ENCODE measurements around the gene ITGAE. TPM values are rescaled to one million over a fixed set of nuclear protein-coding genes. Genes with fewer than 3 reads are reported as not detected.

The ITGAE gene
- total and polyA plus RNA-seq, 12 donors: 4.9 to 85.4 (median 33.7) TPM

DNA sequence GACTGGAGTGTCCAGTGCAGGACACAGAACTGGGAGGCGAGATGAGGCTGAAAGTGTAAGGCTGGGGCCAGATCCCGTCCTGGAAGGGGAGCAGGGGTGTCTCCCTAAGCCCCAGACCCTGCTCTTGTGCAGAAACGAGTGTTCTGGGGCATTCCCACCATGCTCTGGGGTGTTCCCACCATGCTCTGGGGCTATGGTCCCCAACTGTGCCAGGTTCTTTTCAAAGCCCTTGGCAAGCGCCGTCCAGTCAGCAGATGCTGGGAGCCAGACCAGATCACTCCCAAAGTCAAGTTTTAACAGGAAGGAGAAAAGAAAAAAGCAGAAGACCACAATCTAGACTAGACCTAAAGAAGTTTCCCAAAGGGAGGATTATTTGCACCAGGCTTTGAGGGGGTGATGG is 135.2 kb downstream of the ITGAE start:
- DNase-seq: peak in 1 of 7 donors; percentile 43
- intact Hi-C loops (cut with DNase I): no loop called here
- H3K36me3 ChIP-seq (replicated peaks in 1 of 2): peaks cover 0 to 32% of the 10 kb centered on the region in 2 donors
- H3K9me3 ChIP-seq (replicated peaks in 1 of 3): no peaks in the 10 kb centered on the region
- TF ChIP-seq, protein P1, sequence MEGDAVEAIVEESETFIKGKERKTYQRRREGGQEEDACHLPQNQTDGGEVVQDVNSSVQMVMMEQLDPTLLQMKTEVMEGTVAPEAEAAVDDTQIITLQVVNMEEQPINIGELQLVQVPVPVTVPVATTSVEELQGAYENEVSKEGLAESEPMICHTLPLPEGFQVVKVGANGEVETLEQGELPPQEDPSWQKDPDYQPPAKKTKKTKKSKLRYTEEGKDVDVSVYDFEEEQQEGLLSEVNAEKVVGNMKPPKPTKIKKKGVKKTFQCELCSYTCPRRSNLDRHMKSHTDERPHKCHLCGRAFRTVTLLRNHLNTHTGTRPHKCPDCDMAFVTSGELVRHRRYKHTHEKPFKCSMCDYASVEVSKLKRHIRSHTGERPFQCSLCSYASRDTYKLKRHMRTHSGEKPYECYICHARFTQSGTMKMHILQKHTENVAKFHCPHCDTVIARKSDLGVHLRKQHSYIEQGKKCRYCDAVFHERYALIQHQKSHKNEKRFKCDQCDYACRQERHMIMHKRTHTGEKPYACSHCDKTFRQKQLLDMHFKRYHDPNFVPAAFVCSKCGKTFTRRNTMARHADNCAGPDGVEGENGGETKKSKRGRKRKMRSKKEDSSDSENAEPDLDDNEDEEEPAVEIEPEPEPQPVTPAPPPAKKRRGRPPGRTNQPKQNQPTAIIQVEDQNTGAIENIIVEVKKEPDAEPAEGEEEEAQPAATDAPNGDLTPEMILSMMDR (IDR thresholded peaks at IDR 0.05): no peak
- TF ChIP-seq POLR2A (IDR thresholded peaks at IDR 0.05): no peak
- peaks cover 27 to 39% of the 10 kb centered on the region in 2 donors for H3K4me1 ChIP-seq (replicated peaks in 1 of 2)
- no peak overlapping the region for H3K4me3 ChIP-seq
- 69 to 96% (median 71%) methylated on average over 4 to 5 of the region's 5 CpGs for WGBS, 4 donors
- H3K27ac ChIP-seq: peak overlapping the region in 3 of 5 donors; percentile 19 to 93 (median 71)
- no peaks in the 10 kb centered on the region for H3K27me3 ChIP-seq

Other genes with a start within 250 kb of the ITGAE start
- 1 to 10 TPM in 2 of 9 donors, under 1 TPM in 7; 0.14 to 1.4 (median 0.46) TPM for gene TRPV3, start 243.4 kb downstream of the ITGAE start, total RNA-seq
- 1 to 10 TPM in 1 of 3 donors, under 1 TPM in 2; 0.34 to 1.1 (median 0.37) TPM for gene TRPV3, start 243.4 kb downstream of the ITGAE start, polyA plus RNA-seq
- 1 to 10 TPM; 1.6 to 5.5 (median 3.1) TPM for gene TRPV1, start 191.8 kb downstream of the ITGAE start, total RNA-seq
- gene TRPV1, start 191.8 kb downstream of the ITGAE start, polyA plus RNA-seq: 10 to 100 TPM in 1 of 3 donors, 1 to 10 TPM in 2; 1.5 to 10.9 (median 5.9) TPM
- 10 to 100 TPM; 12.0 to 27.4 (median 19.9) TPM for gene SHPK, start 164.9 kb downstream of the ITGAE start, total RNA-seq
- 10 to 100 TPM in 1 of 3 donors, 1 to 10 TPM in 2; 8.8 to 13.3 (median 9.1) TPM for gene SHPK, start 164.9 kb downstream of the ITGAE start, polyA plus RNA-seq
- gene CTNS, start 164.4 kb downstream of the ITGAE start, total RNA-seq: 10 to 100 TPM; 17.5 to 74.8 (median 39.8) TPM
- gene CTNS, start 164.4 kb downstream of the ITGAE start, polyA plus RNA-seq: 10 to 100 TPM; 11.5 to 15.7 (median 13.8) TPM
- gene TAX1BP3, start 132.6 kb downstream of the ITGAE start, total RNA-seq: 100 to 1,000 TPM; 105 to 311 (median 208) TPM
- 100 to 1,000 TPM in 1 of 3 donors, 10 to 100 TPM in 2; 32.1 to 100 (median 94.9) TPM for gene TAX1BP3, start 132.6 kb downstream of the ITGAE start, polyA plus RNA-seq
- gene EMC6, start 132.4 kb downstream of the ITGAE start, total RNA-seq: 10 to 100 TPM in 7 of 9 donors, 1 to 10 TPM in 2; 6.1 to 73.8 (median 37.1) TPM
- 10 to 100 TPM; 44.2 to 89.4 (median 47.7) TPM for gene EMC6, start 132.4 kb downstream of the ITGAE start, polyA plus RNA-seq
- gene P2RX5, start 105.0 kb downstream of the ITGAE start, total RNA-seq: 1 to 10 TPM in 5 of 9 donors, under 1 TPM in 4; 0.25 to 2.8 (median 1.1) TPM
- 1 to 10 TPM in 1 of 3 donors, under 1 TPM in 2; 0.59 to 2.0 (median 0.88) TPM for gene P2RX5, start 105.0 kb downstream of the ITGAE start, polyA plus RNA-seq
- 1 to 10 TPM in 2 of 9 donors, under 1 TPM in 7; 0.14 to 1.4 (median 0.48) TPM for gene HASPIN, start 77.3 kb downstream of the ITGAE start, total RNA-seq
- under 1 TPM; 0.07 to 0.48 (median 0.08) TPM for gene HASPIN, start 77.3 kb downstream of the ITGAE start, polyA plus RNA-seq
- 10 to 100 TPM; 11.0 to 30.4 (median 23.3) TPM for gene NCBP3, start 45.1 kb upstream of the ITGAE start, total RNA-seq
- 10 to 100 TPM; 21.9 to 36.6 (median 22.8) TPM for gene NCBP3, start 45.1 kb upstream of the ITGAE start, polyA plus RNA-seq
- gene CAMKK1, start 91.9 kb upstream of the ITGAE start, total RNA-seq: 10 to 100 TPM in 7 of 9 donors, 1 to 10 TPM in 2; 6.0 to 17.9 (median 11.0) TPM
- gene CAMKK1, start 91.9 kb upstream of the ITGAE start, polyA plus RNA-seq: 10 to 100 TPM in 2 of 3 donors, 1 to 10 TPM in 1; 6.9 to 28.2 (median 10.6) TPM
- gene P2RX1, start 115.3 kb upstream of the ITGAE start, total RNA-seq: 1 to 10 TPM in 5 of 9 donors, under 1 TPM in 4; 0.42 to 2.1 (median 1.0) TPM
- gene P2RX1, start 115.3 kb upstream of the ITGAE start, polyA plus RNA-seq: 1 to 10 TPM in 2 of 3 donors, under 1 TPM in 1; 0.59 to 8.6 (median 3.3) TPM
- gene ATP2A3, start 163.2 kb upstream of the ITGAE start, total RNA-seq: 10 to 100 TPM in 8 of 9 donors, 1 to 10 TPM in 1; 1.3 to 29.1 (median 14.3) TPM
- gene ATP2A3, start 163.2 kb upstream of the ITGAE start, polyA plus RNA-seq: 10 to 100 TPM in 2 of 3 donors, 1 to 10 TPM in 1; 3.7 to 27.1 (median 26.1) TPM